Type B pancreatic cell (in vitro differentiated cells): ENCODE results near the gene CHPT1. TPM values are rescaled to one million over a fixed set of nuclear protein-coding genes. Genes with fewer than 3 reads are reported as not detected.
A peak's percentile ranks its signal among the peaks of the same experiment; 100 is the strongest.

Source experiments
- DNase-seq: peaks from one replicate; pipeline ENCODE4 v3.0.0; 2021; ENCODE audit warnings: mixed read lengths; ENCODE audit not compliant: unreplicated experiment; ENCODE audit errors: extremely low spot score
- H3K27ac Mint-ChIP-seq: 2 replicates; pipeline ENCODE4 v1.8.0; 2021; ENCODE audit warnings: mild to moderate bottlenecking, mixed read lengths
- H3K27me3 Mint-ChIP-seq: 2 replicates; pipeline ENCODE4 v1.8.0; 2021; ENCODE audit warnings: mixed read lengths
- H3K36me3 Mint-ChIP-seq: 2 replicates; pipeline ENCODE4 v1.8.0; 2021; ENCODE audit warnings: mixed read lengths
- H3K4me1 Mint-ChIP-seq: one replicate; pipeline ENCODE4 v1.8.0; 2021; ENCODE audit warnings: mixed read lengths; ENCODE audit not compliant: unreplicated experiment
- H3K4me3 Mint-ChIP-seq: 2 replicates; pipeline ENCODE4 v1.8.0; 2021; ENCODE audit warnings: mild to moderate bottlenecking, mixed read lengths
- H3K9me3 Mint-ChIP-seq: 2 replicates; pipeline ENCODE4 v1.8.0; 2021; ENCODE audit warnings: mixed read lengths
- CTCF ChIP-seq: fragments of 200-600 bp; sonication (generic); conservative IDR thresholded peaks from 2 replicates; pipeline ENCODE4 v1.5.0; 2021; ENCODE audit warnings: antibody characterized with exemption, mild to moderate bottlenecking
- total RNA-seq: library from RNA; stranded (reverse); gene quantifications from 2 replicates; pipeline ENCODE4 v1.2.1, GENCODE V29; 2021; ENCODE audit warnings: low replicate concordance

The CHPT1 gene
- total RNA-seq, 1 donor from 2014 or later = 35.2 TPM

GRCh38 chr12:101746196-101746595, 48.8 kb downstream of the CHPT1 start:
- DNase-seq = no peak
- Mint-ChIP-seq H3K4me3 (no peak overlapping the region), H3K36me3 (peaks cover 32% of the 10 kb centered on the region), H3K27me3 (no peaks in the 10 kb centered on the region), H3K27ac (no peak overlapping the region), H3K9me3 (no peaks in the 10 kb centered on the region), H3K4me1 (no peaks in the 10 kb centered on the region)
- TF ChIP-seq CTCF = no peak

- H3K4me3 Mint-ChIP-seq = no peak overlapping the region
- H3K4me1 Mint-ChIP-seq = no peaks in the 10 kb centered on the region
- peaks cover 32% of the 10 kb centered on the region for H3K36me3 Mint-ChIP-seq
- DNase-seq = no peak
- H3K9me3 Mint-ChIP-seq = no peaks in the 10 kb centered on the region
- H3K27me3 Mint-ChIP-seq = no peaks in the 10 kb centered on the region
- H3K27ac Mint-ChIP-seq = no peak overlapping the region
- no peak for TF ChIP-seq CTCF
Measured at GRCh38 chr12:101746661-101747060, 49.2 kb downstream of the CHPT1 start.

GRCh38 chr12:101747697-101748096, 50.3 kb downstream of the CHPT1 start:
- no peaks in the 10 kb centered on the region for H3K9me3 Mint-ChIP-seq
- no peaks in the 10 kb centered on the region for H3K27me3 Mint-ChIP-seq
- H3K4me3 Mint-ChIP-seq = no peak overlapping the region
- no peak for DNase-seq
- H3K27ac Mint-ChIP-seq = no peak overlapping the region
- peaks cover 38% of the 10 kb centered on the region for H3K36me3 Mint-ChIP-seq
- TF ChIP-seq CTCF = no peak
- H3K4me1 Mint-ChIP-seq = no peaks in the 10 kb centered on the region

GRCh38 chr12:101748907-101749306, 51.5 kb downstream of the CHPT1 start:
- no peak overlapping the region for H3K4me3 Mint-ChIP-seq
- no peaks in the 10 kb centered on the region for H3K27me3 Mint-ChIP-seq
- DNase-seq = no peak
- no peaks in the 10 kb centered on the region for H3K9me3 Mint-ChIP-seq
- no peaks in the 10 kb centered on the region for H3K4me1 Mint-ChIP-seq
- H3K36me3 Mint-ChIP-seq = peaks cover 33% of the 10 kb centered on the region
- H3K27ac Mint-ChIP-seq = peak overlapping the region; percentile 35
- TF ChIP-seq CTCF = no peak

- Mint-ChIP-seq H3K4me1 (no peaks in the 10 kb centered on the region), H3K27ac (peak overlapping the region; percentile 35), H3K4me3 (no peak overlapping the region), H3K9me3 (no peaks in the 10 kb centered on the region), H3K27me3 (no peaks in the 10 kb centered on the region), H3K36me3 (peaks cover 33% of the 10 kb centered on the region)
- no peak for DNase-seq
- TF ChIP-seq CTCF = no peak
Measured at GRCh38 chr12:101749657-101750056, 52.2 kb downstream of the CHPT1 start.

- Mint-ChIP-seq H3K36me3 (peaks cover 33% of the 10 kb centered on the region), H3K4me1 (peaks cover 2% of the 10 kb centered on the region), H3K27ac (no peak overlapping the region), H3K9me3 (no peaks in the 10 kb centered on the region), H3K4me3 (no peak overlapping the region), H3K27me3 (no peaks in the 10 kb centered on the region)
- TF ChIP-seq CTCF = no peak
- no peak for DNase-seq
Measured at GRCh38 chr12:101750152-101750551, 52.7 kb downstream of the CHPT1 start.
